ENCODE data around the gene CBLB. TPM values are rescaled to one million over a fixed set of nuclear protein-coding genes. Genes with fewer than 3 reads are reported as not detected.

The CBLB gene
- total and polyA plus RNA-seq, 9 of the 15 experiments (the other 6 are each of a cell fraction or from before 2014, with no cell fraction given): 1.8 to 8.1 (median 5.3) TPM

DNA sequence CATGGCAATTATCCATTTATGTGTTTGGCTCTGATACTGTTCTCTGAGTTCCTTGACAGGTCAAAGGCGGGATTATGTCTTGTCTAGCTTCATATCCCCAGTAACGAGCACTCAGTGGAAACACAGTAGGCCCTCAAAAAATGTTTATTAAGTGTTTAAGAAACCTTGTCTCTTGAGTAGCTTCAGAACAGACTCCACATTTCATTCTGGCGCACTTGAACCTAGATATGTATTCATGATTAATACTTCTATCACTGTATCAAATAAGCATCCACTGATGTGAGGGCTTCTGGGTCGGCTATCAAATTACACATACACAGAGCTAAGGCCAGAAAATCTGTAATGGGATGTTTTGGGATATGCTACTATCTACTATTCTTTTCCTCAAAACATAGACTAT, 4.6 kb downstream of the CBLB start (continued):
- TF ChIP-seq, protein P1, sequence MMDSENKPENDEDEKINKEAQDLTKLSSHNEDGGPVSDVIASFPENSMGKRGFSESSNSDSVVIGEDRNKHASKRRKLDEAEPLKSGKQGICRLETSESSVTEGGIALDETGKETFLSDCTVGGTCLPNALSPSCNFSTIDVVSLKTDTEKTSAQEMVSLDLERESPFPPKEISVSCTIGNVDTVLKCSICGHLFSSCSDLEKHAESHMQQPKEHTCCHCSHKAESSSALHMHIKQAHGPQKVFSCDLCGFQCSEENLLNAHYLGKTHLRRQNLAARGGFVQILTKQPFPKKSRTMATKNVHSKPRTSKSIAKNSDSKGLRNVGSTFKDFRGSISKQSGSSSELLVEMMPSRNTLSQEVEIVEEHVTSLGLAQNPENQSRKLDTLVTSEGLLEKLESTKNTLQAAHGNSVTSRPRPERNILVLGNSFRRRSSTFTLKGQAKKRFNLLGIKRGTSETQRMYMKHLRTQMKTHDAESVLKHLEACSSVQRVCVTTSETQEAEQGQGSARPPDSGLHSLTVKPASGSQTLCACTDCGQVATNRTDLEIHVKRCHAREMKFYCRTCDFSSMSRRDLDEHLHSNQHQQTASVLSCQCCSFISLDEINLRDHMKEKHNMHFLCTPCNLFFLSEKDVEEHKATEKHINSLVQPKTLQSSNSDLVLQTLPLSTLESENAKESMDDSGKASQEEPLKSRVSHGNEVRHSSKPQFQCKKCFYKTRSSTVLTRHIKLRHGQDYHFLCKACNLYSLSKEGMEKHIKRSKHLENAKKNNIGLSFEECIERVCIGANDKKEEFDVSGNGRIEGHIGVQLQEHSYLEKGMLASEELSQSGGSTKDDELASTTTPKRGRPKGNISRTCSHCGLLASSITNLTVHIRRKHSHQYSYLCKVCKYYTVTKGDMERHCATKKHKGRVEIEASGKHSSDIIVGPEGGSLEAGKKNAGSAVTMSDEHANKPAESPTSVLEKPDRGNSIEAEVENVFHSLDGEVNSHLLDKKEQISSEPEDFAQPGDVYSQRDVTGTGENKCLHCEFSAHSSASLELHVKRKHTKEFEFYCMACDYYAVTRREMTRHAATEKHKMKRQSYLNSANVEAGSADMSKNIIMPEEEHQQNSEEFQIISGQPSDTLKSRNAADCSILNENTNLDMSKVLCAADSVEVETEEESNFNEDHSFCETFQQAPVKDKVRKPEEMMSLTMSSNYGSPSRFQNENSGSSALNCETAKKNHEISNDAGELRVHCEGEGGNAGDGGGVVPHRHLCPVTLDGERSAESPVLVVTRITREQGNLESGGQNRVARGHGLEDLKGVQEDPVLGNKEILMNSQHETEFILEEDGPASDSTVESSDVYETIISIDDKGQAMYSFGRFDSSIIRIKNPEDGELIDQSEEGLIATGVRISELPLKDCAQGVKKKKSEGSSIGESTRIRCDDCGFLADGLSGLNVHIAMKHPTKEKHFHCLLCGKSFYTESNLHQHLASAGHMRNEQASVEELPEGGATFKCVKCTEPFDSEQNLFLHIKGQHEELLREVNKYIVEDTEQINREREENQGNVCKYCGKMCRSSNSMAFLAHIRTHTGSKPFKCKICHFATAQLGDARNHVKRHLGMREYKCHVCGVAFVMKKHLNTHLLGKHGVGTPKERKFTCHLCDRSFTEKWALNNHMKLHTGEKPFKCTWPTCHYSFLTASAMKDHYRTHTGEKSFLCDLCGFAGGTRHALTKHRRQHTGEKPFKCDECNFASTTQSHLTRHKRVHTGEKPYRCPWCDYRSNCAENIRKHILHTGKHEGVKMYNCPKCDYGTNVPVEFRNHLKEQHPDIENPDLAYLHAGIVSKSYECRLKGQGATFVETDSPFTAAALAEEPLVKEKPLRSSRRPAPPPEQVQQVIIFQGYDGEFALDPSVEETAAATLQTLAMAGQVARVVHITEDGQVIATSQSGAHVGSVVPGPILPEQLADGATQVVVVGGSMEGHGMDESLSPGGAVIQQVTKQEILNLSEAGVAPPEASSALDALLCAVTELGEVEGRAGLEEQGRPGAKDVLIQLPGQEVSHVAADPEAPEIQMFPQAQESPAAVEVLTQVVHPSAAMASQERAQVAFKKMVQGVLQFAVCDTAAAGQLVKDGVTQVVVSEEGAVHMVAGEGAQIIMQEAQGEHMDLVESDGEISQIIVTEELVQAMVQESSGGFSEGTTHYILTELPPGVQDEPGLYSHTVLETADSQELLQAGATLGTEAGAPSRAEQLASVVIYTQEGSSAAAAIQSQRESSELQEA (IDR thresholded peaks at IDR 0.05; ENCODE audit: low read depth): no peak
- TF ChIP-seq SNRNP70 (optimal IDR thresholded peaks at IDR 0.05; ENCODE audit: low read depth, low read length): no peak
- TF ChIP-seq ZNF324 (CRISPR knock-in tag; IDR thresholded peaks at IDR 0.05): no peak
- TF ChIP-seq, protein P2, sequence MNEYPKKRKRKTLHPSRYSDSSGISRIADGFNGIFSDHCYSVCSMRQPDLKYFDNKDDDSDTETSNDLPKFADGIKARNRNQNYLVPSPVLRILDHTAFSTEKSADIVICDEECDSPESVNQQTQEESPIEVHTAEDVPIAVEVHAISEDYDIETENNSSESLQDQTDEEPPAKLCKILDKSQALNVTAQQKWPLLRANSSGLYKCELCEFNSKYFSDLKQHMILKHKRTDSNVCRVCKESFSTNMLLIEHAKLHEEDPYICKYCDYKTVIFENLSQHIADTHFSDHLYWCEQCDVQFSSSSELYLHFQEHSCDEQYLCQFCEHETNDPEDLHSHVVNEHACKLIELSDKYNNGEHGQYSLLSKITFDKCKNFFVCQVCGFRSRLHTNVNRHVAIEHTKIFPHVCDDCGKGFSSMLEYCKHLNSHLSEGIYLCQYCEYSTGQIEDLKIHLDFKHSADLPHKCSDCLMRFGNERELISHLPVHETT (CRISPR knock-in tag; conservative IDR thresholded peaks at IDR 0.05 in 1 of 2, IDR thresholded peaks at IDR 0.05 in 1 of 2): no peak
- no peak for TF ChIP-seq KLF16 (IDR thresholded peaks at IDR 0.05)
- TF ChIP-seq TARDBP (IDR thresholded peaks at IDR 0.05): no peak
- TF ChIP-seq, protein P3, sequence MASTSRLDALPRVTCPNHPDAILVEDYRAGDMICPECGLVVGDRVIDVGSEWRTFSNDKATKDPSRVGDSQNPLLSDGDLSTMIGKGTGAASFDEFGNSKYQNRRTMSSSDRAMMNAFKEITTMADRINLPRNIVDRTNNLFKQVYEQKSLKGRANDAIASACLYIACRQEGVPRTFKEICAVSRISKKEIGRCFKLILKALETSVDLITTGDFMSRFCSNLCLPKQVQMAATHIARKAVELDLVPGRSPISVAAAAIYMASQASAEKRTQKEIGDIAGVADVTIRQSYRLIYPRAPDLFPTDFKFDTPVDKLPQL (IDR thresholded peaks at IDR 0.05; ENCODE audit: extremely low read depth, insufficient read length): no peak
- TF ChIP-seq, protein P4, sequence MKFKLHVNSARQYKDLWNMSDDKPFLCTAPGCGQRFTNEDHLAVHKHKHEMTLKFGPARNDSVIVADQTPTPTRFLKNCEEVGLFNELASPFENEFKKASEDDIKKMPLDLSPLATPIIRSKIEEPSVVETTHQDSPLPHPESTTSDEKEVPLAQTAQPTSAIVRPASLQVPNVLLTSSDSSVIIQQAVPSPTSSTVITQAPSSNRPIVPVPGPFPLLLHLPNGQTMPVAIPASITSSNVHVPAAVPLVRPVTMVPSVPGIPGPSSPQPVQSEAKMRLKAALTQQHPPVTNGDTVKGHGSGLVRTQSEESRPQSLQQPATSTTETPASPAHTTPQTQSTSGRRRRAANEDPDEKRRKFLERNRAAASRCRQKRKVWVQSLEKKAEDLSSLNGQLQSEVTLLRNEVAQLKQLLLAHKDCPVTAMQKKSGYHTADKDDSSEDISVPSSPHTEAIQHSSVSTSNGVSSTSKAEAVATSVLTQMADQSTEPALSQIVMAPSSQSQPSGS (CRISPR knock-in tag; IDR thresholded peaks at IDR 0.05): no peak

Measured in K562 (cell line).